K562 (cell line): ENCODE results near the gene WDR93. TPM values are rescaled to one million over a fixed set of nuclear protein-coding genes. Genes with fewer than 3 reads are reported as not detected.

Experiments used
- ARNT ChIP-seq, 2 experiments: fragments of 450-650 bp; IDR thresholded peaks; 2 replicates each; pipeline ENCODE4 v1.6.1; 2016; ENCODE audit warnings: mild to moderate bottlenecking in 1 of 2
- CSDE1 ChIP-seq, 2 experiments: fragments of 450-650 bp; IDR thresholded peaks; 2 replicates each; pipeline ENCODE4 v1.6.1; 2016; ENCODE audit warnings: mild to moderate bottlenecking in 1 of 2
- HOXB6 ChIP-seq: fragments of 250-450 bp; sonication (Bioruptor Pico); IDR thresholded peaks from 2 replicates; pipeline ENCODE4 v1.5.1; 2022; ENCODE audit warnings: mild to moderate bottlenecking, borderline replicate concordance
- L3MBTL2 ChIP-seq: fragments of 450-650 bp; IDR thresholded peaks from 2 replicates; pipeline ENCODE4 v1.6.1; 2016; ENCODE audit warnings: mild to moderate bottlenecking, moderate library complexity
- ZNF785 ChIP-seq: fragments of 250-450 bp; sonication (Bioruptor Pico); IDR thresholded peaks from 2 replicates; pipeline ENCODE4 v1.4.0; 2020; ENCODE audit warnings: mild to moderate bottlenecking
- polyA plus RNA-seq, 8 experiments: library from polyadenylated mRNA; depleted of rRNA in 4 of 8; stranded (reverse) in 5 of 8; unstranded in 3 of 8; fragments of >200 nt; fragmentation: Nextera tagmentation in 2 of 8; fragmentation: Illumina TruSeq in 1 of 8; extraction: Ambion mirVana in 2 of 8; extraction: Trizol in 1 of 8; gene quantifications; 2 replicates each; pipeline versions ENCODE4 v1.2.1 to v1.2.3, GENCODE V29; 2011 to 2014; ENCODE audit warnings: inconsistent platforms in 1 of 8, missing spikeins in 1 of 8
- total RNA-seq, 7 experiments: library from RNA; depleted of rRNA in 6 of 7; stranded (reverse); fragments of >200 nt in 6 of 7; fragmentation: Illumina TruSeq in 2 of 7; extraction: Trizol in 2 of 7; gene quantifications; 2 replicates each; pipeline versions ENCODE4 v1.2.1 to v1.2.3, GENCODE V29; 2011 to 2021; ENCODE audit warnings: low replicate concordance in 1 of 7
- TF ChIP-seq, protein P1 (sequence below), 2 experiments: IDR thresholded peaks; 2 replicates each; pipeline ENCODE4 v1.6.1; 2012; ENCODE audit warnings: improper control_type of control experiment in 2 of 2, low read depth in 2 of 2, low read length in 2 of 2, borderline replicate concordance in 1 of 2
- TF ChIP-seq, protein P2 (sequence below): fragments of 250-450 bp; sonication (Bioruptor Pico); IDR thresholded peaks from 2 replicates; pipeline ENCODE4 v1.4.0; 2020; ENCODE audit warnings: mild to moderate bottlenecking

Gene WDR93
- total and polyA plus RNA-seq, 9 of the 15 experiments (the other 6 are each of a cell fraction or from before 2014, with no cell fraction given), result not detected

GRCh38 chr15:89783111-89783860 lies 92.7 kb downstream of the WDR93 start (continued):
- TF ChIP-seq, protein P1, sequence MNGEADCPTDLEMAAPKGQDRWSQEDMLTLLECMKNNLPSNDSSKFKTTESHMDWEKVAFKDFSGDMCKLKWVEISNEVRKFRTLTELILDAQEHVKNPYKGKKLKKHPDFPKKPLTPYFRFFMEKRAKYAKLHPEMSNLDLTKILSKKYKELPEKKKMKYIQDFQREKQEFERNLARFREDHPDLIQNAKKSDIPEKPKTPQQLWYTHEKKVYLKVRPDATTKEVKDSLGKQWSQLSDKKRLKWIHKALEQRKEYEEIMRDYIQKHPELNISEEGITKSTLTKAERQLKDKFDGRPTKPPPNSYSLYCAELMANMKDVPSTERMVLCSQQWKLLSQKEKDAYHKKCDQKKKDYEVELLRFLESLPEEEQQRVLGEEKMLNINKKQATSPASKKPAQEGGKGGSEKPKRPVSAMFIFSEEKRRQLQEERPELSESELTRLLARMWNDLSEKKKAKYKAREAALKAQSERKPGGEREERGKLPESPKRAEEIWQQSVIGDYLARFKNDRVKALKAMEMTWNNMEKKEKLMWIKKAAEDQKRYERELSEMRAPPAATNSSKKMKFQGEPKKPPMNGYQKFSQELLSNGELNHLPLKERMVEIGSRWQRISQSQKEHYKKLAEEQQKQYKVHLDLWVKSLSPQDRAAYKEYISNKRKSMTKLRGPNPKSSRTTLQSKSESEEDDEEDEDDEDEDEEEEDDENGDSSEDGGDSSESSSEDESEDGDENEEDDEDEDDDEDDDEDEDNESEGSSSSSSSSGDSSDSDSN (IDR thresholded peaks at IDR 0.05; ENCODE audit: borderline replicate concordance in 1 of 2, low read depth in 2 of 2, low read length in 2 of 2), result peak in 1 of 2 experiments; percentile 45; a peak in 1 of 4 replicates
- TF ChIP-seq CSDE1 (IDR thresholded peaks at IDR 0.05) (no peak), ZNF785 (CRISPR knock-in tag) (no peak), HOXB6 (no peak), L3MBTL2 (0 out of 2 replicates have a peak, but pooled peaks have one; percentile 17), ARNT (IDR thresholded peaks at IDR 0.05) (no peak)
- TF ChIP-seq, protein P2, sequence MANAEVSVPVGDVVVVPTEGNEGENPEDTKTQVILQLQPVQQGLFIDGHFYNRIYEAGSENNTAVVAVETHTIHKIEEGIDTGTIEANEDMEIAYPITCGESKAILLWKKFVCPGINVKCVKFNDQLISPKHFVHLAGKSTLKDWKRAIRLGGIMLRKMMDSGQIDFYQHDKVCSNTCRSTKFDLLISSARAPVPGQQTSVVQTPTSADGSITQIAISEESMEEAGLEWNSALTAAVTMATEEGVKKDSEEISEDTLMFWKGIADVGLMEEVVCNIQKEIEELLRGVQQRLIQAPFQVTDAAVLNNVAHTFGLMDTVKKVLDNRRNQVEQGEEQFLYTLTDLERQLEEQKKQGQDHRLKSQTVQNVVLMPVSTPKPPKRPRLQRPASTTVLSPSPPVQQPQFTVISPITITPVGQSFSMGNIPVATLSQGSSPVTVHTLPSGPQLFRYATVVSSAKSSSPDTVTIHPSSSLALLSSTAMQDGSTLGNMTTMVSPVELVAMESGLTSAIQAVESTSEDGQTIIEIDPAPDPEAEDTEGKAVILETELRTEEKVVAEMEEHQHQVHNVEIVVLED, result no peak
